WI38 (cell line): ENCODE data around the gene MALRD1.

Experiments used
- H3K4me3 ChIP-seq: 2 replicates; pipeline ENCODE4 v1.5.1; 2011; ENCODE audit warnings: low read depth, mild to moderate bottlenecking, control low read depth, low read length
- CTCF ChIP-seq: IDR thresholded peaks from 2 replicates; pipeline ENCODE4 v1.5.1; 2012; ENCODE audit warnings: low read depth, mild to moderate bottlenecking, control low read depth, low read length

MALRD1 gene

GRCh38 chr10:19588608-19589007 lies 540.0 kb downstream of the MALRD1 start:
- no peak overlapping the region for H3K4me3 ChIP-seq

GRCh38 chr10:19592276-19592675 lies 543.7 kb downstream of the MALRD1 start:
- H3K4me3 ChIP-seq = no peak overlapping the region
- no peak for TF ChIP-seq CTCF

More at GRCh38 chr10:19588608-19589007, 540.0 kb downstream of the MALRD1 start:
- no peak for TF ChIP-seq CTCF

- TF ChIP-seq CTCF = no peak
- H3K4me3 ChIP-seq = no peak overlapping the region
Measured at GRCh38 chr10:19595212-19595845, 546.7 kb downstream of the MALRD1 start.

GRCh38 chr10:19605806-19606205 lies 557.2 kb downstream of the MALRD1 start:
- no peak overlapping the region for H3K4me3 ChIP-seq
- TF ChIP-seq CTCF = no peak

- no peak for TF ChIP-seq CTCF
- H3K4me3 ChIP-seq = no peak overlapping the region
Measured at GRCh38 chr10:19606968-19607367, 558.4 kb downstream of the MALRD1 start.

GRCh38 chr10:19611775-19612174 lies 563.2 kb downstream of the MALRD1 start:
- TF ChIP-seq CTCF = no peak
- no peak overlapping the region for H3K4me3 ChIP-seq

- no peak for TF ChIP-seq CTCF
- H3K4me3 ChIP-seq = no peak overlapping the region
Measured at GRCh38 chr10:19616966-19617365, 568.4 kb downstream of the MALRD1 start.
